NCI-H1417 (cell line): Measurements from ENCODE around the gene GALNS.

ENCODE experiments used
- DNase-seq, 3 experiments: peaks; one replicate each; lab custom pipeline; 2025; lab: John Stamatoyannopoulos, UW

Gene GALNS

DNA sequence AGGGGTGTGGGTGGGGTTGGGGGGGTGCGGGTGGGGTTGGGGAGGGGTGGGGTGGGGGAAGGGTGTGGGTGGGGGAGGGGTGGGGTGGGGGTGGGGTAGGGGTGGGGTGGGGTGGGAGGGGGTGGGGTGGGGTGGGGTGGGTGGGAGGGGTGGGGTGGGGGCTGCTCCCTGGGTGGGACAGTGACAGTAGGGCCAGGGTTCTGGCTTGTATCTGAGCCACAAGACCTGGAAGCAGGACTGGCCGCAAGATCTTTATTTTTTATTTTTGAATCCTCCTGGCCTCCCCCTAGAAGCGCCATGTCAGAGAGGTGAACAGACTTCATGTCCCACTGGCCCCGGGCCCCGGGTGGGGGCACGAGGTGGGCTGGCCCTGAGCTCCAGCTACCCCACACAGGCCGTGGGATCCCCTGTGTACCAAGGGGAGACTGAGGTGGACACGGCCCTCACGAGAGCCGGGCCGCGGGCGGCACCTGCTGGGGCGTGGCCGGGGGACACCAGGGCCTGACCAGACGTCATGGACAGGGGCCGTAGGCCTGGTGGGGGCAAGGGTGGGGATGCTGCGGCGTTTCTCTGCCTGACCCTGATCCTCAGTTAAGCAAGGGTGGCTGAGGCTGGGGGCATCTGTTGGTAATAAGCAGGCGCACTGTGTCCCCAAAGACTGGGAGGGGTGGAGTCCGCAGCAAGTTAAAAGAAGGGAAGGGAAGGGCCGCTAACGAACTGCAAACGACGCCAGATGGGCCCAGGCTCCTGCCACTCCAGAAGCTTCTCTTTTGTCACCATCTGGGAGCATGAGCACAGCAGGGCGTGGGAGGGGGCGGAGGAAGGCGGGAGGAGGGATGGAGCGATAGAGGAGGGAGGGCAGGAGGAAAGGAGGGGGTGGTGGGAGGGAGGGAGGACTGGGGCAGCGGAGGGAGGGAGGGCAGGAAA is 32.0 kb upstream of the GALNS start:
- no peak for DNase-seq

DNA sequence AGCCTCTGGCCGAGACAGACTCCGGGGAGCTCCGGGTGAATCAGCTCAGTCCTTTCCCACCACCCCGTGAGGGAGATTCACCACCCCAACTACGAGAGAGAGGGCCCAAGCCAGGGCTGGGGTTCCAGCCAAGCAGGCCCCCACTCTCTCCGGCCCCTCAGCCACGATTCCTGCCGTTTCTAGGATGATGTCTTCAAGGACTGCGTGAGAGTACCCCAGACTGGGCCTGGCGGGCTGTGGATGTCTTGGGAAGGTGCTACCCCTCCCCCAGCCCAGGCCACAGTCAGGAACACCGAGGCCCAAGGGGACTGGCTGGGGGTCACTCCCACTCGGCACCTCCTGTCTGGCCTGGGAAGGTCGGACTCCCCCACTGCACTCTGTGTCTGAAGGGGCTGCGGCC is 31.3 kb upstream of the GALNS start:
- no peak for DNase-seq

DNA sequence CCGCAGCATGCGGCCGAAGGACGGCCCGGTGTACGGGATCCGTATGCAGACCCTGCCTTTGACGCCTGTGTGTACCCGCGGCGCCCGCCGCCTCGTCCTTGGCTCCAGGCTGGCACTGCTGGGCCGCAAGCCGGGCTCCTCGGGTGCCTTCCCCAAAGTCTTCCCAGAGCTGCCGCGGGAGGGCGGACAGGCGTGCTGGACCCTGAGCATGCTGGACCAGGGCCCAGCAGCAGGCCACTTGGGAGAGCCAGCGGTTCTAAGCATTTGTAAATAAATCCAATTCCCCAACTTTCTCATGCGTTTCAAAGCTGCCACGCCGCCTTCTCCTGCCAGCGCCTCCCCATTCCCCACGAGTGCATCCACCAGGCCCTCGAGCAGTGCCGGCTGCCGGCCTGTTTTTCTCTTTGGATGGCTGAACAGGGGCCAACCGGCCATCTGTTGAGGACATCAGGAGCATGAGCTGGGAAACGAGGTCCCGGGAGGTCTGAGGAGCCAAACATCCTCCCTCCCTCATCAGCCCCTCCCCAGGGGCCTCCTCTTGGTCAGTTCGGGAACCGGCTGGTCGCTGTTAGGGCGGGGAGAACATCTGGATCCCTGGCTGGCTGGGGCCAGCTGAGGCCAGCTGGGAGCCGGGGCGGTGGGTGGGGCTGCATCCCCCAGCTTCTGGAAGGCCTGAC is 30.2 kb upstream of the GALNS start:
- DNase-seq, result no peak

DNA sequence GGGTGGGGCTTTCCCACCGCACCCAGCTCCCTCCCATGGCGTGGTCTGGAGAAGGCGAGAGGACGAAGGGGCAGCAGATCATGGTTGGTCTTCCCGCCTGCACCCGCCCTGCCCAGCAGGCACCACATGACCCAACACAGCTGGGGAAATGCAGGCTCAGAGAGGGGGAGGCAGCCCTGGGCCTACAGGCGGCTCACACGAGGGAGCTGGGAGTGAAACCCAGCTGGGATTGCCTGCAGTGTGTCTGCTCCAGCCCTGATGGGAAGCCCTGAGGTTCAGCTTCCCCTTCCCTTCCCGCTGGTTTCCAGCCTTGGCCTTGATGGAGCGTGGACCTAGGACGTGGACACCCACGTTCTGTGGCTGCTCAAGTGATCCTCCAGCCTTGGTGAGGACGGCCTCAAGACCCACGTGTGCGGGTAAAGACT is 29.7 kb upstream of the GALNS start:
- no peak for DNase-seq

DNA sequence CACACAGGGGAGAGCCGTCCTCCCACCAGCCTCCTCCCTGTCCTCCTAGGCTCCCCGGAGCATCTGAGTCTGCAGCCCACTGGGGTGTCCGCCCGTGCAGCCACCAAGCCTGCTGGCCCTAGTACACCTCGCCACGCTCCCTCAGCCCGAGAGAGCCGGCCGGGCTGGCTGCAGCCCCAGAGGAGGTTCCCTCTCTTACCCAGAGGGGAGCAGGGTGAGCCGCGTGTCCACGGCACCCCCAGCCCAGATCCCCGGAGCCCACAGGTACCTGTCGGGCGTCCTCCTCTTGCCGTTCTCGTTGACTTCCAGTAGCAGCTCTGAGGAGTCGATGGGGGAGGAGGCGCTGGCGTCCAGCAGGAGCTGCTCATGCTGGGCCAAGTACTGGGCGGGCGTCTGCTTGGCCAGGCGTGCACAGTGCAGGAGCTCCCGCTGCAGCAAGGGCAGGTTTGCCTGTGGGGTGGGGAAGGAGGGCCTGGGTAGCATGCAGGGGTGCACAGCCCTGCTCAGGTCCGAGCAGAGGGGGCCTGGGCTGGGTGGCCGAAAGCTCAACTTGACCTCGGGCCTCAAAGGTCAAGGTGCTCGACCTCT is 29.0 kb upstream of the GALNS start:
- no peak for DNase-seq

DNA sequence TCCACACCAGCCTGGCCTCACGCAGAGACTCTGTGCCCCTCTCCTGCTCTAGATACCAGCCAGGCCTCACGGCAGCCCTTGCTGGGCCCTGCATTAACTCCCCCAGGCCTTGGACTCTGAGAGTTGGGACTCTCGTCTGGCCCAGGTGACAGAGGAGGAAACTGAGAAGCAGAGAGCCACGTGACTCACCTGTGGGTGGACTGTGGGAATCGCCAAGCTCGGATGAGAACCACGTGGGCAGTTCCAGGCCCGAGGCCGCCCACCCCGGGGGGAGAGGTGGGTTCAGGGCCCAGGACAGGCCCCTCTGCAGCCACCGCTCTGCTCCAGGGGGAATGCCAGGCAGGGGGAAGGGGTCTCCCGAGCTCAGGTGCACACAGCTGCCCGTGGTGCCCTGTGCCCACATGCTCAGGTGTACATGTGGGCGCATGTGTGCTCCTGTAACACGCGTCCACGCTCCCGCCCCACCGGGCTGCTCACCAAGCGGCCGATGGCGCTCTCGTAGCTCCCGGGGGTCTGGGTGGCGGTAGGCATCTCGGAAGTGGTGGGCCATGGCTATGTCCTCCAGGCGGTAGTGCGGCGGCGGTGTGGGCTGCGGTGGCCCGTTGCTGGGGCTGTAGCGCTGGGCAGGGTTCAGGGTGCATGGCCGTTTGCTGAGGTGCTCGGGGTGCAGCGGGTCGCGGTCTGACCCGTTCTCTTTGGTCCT is 28.0 kb upstream of the GALNS start:
- DNase-seq, result no peak

DNA sequence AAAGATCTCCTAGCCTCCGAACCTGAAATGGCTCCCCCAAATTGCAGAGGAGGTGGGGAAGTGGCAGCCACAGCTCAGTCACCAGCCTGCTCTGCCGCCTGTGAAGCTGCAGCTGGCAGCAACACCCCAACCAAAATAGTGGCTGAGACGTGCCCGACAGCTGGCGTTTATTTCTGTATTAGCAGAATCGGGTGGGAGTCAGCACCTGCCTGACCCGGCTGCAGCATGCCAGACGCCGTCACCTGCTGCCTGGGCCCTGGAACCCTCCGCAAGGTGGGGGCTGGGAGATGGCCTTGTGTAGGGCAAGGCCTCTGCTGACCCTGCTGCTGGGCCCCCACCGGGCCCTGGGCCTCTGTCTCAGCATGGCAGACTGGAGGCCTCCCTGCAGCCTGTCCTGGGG is 27.2 kb upstream of the GALNS start:
- DNase-seq, result peak in 1 of 3 experiments; percentile 31

DNA sequence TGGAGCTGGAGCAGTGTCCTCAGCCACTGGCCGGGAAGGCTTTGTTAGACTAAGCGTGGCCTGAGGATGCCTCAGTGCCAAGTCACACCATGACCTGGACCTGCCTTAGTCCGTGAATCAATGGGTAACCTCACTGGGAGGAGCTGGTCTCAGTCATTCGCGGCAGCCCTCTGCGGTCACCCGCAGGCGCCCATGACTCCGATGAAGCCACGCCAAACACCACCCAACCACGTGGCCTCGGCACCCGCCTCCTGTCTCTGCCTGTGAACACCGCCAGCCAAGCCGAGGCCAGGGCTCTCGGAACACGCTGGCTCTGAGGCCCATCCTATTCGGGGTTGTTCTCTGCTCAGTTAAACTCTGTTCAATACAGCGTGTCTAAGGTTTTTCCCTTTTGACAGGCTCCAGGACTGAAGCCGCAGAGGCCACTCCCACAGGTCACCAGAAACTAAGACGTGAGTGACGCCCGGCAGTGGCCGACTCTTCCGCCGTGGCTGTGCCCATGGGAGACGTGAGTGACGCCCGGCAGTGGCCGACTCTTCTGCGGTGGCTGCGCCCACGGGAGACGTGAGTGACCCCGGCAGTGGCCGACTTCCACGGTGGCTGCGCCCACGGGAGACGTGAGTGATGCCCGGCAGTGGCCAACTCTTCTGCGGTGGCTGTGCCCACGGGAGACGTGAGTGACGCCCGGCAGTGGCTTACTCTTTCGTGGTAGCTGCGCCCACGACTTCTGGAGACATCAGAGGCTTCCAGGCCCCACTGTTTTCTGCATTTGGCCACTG is 26.6 kb upstream of the GALNS start:
- DNase-seq, result no peak

DNA sequence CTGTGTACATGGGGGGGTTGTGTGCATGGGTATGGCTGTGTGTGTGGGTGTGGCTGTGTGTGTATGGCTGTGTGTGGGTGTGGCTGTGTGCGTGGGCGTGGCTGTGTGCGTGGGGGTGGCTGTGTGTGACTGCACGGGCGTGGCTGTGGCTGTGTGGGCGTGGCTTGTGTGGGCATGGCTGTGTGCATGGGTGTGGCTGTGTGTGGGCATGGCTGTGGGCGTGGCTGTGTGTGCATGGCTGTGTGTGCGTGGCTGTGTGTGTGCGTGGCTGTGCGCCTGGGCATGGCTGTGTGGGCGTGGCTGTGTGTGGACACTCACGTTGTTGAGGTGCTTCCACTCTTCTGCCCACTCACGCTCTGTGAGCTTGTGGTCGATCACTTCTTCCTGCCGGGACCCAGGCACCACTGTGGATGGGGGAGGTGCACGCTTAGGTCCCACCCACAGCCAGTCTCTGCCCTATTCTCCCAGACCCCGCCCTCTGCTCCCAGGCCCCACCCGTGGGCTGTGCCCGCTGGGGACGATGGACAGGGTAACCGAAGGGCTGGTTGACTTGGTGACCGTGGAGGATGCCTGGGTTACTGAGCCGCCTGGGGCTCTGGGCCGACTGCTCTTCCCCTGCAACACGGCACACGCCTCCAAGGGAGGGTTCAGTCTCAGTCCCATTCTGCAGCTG is 25.7 kb upstream of the GALNS start:
- no peak for DNase-seq

DNA sequence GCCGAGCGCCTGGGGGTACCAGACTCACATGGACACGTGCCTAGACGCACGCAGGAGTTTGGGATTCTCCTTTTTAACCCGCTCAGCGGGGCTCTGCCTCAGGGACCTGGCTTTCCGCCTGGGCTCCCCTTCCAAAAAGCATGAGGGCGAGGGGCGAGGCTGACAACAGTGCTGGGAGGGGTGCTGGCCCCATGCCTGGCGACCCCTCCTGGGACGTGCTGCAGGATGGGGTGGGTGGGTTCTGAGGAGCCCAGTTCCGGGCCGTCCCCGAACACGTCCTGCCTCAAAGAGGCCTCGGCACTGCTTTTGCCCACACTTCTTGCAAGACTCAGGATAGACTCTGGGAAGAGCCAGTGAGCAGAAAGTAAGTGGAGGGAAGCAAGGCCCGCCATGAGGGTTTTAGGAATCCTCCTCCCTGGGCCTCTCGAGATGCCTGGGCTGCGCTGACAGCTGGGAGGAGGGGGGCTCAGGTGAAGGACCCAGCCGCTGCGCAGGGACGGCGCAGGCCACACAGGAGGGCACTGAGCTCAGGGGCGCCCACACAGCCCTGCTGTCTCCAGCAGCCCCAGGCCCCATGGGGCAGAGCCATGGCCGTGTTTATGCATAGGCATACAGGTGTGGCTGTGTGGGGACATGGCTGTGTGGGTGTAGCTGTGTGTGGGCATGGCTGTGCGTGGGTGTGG is 25.1 kb upstream of the GALNS start:
- DNase-seq, result no peak

DNA sequence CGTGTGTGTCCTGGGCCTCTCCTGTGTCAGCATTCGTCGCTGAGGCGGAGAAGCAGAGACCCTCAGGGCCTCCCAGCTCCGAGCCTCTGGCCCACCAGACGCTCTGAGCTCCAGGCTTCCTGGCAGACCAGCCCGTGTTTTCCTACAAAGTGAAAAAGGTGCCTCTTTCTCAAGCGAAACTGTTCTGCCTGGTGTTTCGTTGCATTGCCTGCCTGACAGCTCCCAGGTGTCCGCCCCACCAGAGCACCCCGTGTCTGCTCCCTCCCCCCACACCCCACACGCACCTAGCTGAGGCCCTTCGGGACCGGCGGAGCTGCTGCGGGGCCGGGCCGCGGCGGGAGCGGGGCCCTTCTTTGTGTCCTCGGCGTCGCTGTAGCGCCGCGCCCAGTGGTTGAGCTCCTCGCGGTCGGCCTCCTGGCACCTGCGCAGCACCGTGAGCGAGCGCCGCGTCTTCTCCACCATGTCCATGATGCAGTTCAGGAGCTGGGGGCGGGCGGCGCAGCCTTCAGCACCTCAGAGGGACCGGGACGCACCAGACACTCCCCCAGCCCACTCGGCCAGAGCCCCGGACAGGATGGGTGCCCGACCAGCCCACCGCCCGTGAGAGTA is 24.4 kb upstream of the GALNS start:
- no peak for DNase-seq

DNA sequence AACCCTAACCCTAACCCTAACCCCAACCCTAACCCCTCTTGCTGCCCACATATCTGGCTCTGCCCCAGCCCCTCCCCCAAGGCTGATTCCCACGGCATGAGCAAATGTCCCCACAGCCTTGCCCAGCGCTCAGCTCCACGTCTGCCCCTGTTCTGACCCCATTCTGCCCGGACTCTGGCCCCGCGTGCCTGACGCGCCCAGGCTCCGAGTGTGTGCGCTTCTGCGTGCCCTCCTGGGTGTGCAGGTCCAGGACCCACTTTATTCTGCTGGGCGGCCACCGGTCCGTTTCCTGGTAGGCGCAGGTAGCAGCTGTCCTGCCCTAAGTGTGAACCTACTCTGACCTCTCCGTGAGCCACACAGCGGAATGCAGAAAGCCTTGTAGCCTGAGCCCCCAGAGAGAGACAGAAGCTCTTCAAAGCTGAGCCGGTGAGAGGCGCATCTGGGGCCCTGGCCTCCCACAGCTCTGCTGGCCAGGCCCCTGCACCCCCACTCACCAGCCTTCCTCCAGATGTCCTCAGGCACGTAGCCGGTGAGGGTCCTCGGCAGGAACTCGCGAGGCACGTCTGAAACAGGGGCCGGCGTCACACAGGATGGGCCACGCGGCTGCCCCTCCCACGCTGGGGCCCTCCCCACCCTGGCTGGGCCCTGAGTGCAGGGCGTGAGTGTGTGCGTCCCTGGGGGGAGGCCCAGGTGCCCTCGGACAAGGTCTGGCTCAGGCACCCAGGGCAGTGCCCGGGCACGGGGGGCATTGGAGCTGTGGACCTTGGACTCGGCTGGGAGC is 23.7 kb upstream of the GALNS start:
- DNase-seq, result no peak

DNA sequence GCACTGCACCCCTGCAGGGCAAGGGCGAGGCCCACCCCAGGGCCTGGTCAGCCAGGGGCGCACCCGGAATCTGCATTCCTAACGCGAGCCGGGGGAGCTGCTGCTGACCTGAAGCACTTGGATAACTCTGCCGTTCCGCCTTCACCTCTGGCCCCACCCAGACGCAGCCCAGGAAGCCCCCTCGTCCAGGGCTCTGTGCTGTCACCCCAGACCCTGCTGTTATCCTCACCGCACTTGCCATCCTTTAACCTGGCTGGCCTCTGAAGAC is 23.0 kb upstream of the GALNS start:
- no peak for DNase-seq

DNA sequence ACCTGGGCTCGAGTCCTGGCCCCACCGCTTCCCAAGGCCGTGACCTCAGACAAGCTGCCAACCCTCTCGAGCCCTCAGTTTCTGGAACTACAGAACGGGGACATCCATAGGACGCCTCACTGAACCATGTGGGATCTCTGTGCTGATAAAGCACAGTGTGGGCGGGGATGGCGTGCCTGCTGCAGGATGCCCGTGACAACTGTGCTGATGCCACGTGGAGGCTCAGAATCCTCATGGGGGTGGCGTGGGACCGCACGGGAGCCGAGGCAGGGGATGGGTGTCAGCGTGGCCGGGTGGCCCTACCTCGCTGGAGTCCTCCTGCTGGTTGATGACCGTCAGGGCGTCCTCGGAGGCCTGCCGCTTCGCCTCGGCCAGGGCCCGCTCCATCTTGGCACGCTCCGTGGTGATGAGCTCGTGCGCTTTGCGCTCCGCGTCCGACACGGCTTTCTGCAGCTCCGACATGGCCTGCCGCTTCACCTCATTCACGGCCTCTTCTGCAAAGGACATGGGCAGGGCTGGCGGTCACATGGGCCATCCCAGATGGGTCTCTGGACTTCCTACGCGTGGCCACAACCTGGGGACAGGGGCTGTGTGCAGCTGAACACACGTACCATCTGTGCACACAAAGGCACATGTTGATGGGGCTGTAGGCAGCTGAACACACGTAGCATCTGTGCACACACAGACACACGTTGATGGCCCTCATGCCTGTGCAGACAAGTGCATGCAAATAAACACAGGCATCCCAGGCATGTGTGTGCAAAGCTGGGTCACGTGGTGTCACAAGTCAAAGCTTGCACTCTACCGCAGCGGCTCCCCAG is 22.4 kb upstream of the GALNS start:
- DNase-seq, result no peak

DNA sequence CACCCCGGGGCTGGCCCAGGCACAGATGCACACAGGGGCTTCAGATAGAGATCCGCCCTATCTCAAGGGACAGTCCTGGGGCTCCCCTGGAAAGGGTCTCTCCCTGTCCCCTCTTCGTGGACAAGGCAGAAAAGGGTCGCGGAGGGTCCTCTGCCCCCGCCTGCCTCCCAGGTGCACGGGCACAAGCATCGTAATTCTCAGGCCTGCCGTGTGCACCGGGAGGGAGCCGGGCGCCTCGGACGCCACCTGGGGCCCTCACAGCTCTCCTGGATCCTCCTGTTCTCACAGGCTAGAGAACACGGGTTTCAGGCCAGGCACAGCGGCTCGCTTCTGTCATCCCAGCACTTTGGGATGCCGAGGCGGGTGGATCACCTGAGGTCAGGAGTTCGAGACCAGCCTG is 21.6 kb upstream of the GALNS start:
- DNase-seq, result no peak

DNA sequence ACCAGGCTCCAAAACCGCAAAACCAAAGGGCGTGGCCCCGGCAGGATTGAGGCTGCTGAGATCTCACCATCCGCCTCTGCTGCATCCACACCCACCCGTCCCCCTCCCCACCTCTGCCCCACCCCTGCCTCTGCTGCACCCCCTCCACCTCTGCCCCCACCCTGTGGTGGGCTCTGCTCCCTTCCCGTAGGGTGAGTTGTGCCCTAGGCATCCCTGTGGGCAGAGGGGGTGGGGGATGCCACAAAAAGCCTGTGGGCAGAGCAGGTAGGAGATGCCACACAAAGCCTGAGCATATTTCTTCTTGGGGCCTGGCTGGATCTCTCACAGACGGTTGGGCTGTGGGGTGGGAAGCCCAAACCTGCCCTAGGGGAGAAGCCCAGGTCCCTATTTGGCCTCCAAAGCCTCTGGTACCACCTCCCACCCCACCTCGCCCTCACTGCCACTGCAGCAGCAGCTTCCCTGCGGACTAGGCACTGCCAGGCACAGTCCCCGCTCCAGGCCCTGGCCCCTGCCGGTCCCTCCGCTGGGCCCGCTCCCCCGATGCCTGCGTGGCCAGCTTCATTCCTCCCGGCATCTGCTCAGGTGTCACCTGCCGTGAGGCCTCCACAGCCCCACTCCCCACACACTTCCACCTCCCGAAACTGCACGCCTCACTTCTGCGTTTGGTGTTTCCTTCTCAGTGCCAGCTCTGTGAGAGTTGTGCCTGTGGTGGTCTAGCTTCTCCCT is 21.0 kb upstream of the GALNS start:
- DNase-seq, result no peak

DNA sequence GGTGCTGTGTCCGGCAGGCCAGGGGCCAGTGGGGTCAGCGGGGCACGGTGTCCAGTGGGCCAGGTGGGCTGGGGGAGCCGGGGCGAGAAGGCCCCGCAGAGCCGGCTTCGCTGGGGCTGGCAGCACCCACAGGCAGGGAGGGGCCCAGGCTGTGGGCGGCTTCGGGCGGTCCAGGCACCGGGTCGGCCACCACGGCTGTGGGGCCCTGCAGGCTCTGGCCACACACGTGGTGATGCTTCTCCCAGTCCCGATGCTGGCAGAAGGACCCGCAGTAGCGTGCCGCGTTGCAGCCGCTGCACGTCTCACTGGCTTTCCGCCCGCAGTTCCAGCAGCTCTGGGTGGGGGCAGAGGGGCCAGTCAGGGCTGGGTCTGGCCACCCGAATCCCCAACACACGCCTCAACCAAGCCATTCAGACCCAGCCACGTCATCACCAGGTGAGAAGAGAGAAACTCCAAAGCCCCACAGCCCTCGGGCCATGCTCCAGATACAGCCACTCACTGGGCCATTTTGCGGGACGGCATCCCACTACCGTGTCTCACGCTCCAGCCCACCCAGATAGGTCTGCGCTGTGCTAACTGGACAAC is 20.3 kb upstream of the GALNS start:
- no peak for DNase-seq
